OCI-LY3 (cell line): ENCODE data around the gene TRIM38.

Experiments
- CTCF ChIP-seq: fragments of 200-600, 300-600 bp; sonication (generic); IDR thresholded peaks from 2 replicates; pipeline ENCODE4 v1.5.1; 2014; ENCODE audit warnings: antibody characterized with exemption, low read length, low read depth
- EZH2phosphoT487 ChIP-seq: fragments of 200-600 bp; shearing (Covaris generic); IDR thresholded peaks from 2 replicates; pipeline ENCODE4 v1.6.1; 2018; ENCODE audit warnings: antibody characterized with exemption, mixed run types, low read depth

GRCh38 chr6:25987845-25988244, 25.2 kb downstream of the TRIM38 start:
- no peak for TF ChIP-seq CTCF
- no peak for TF ChIP-seq EZH2phosphoT487
